GM12892 (cell line): ENCODE results near the gene TIAM1.

Experiments used
- POLR2A ChIP-seq: IDR thresholded peaks from 2 replicates; pipeline ENCODE4 v1.6.1; 2011; ENCODE audit warnings: low read depth, low read length, control low read depth
- TAF1 ChIP-seq: IDR thresholded peaks from 2 replicates; pipeline ENCODE4 v1.6.1; 2011; ENCODE audit warnings: low read depth, mild to moderate bottlenecking, control low read depth, low read length, borderline replicate concordance

GRCh38 chr21:31366825-31367224 is 22.8 kb upstream of the TIAM1 start:
- TF ChIP-seq TAF1 (no peak), POLR2A (no peak)
